Tibial nerve (tissue), 4 donors: ENCODE measurements around the gene DUSP9. TPM values are rescaled to one million over a fixed set of nuclear protein-coding genes. Genes with fewer than 3 reads are reported as not detected.

ENCODE experiments used
- DNase-seq, 2 donors: peaks; one replicate each; pipeline ENCODE4 v3.0.0-alpha.2; 2019; ENCODE audit warnings: low spot score in 2 of 2
- H3K27ac ChIP-seq, 4 donors: fragments of 200-600 bp; sonication (generic) in 3 of 4; one replicate each; pipeline ENCODE4 v1.5.1; 2017 to 2019; ENCODE audit warnings: mild to moderate bottlenecking in 1 of 4
- H3K27me3 ChIP-seq, 2 donors: fragments of 200-600 bp; sonication (generic) in 1 of 2; one replicate each; pipeline versions ENCODE4 v1.5.1 to v1.6.0; 2017 to 2019
- H3K36me3 ChIP-seq, 3 donors: fragments of 200-600 bp; sonication (generic); one replicate each; pipeline ENCODE4 v1.5.1; 2018 to 2019
- H3K4me1 ChIP-seq, 4 donors: fragments of 200-600 bp; sonication (generic) in 3 of 4; one replicate each; pipeline ENCODE4 v1.5.1; 2017 to 2019
- H3K4me3 ChIP-seq, 4 donors: fragments of 200-600 bp; sonication (generic) in 3 of 4; one replicate each; pipeline ENCODE4 v1.5.1; 2017 to 2019; ENCODE audit warnings: mild to moderate bottlenecking in 1 of 4, moderate library complexity in 1 of 4
- H3K9me3 ChIP-seq, 4 donors: fragments of 200-600 bp; sonication (generic) in 3 of 4; one replicate each; pipeline ENCODE4 v1.5.1; 2017 to 2019
- CTCF ChIP-seq, 5 experiments: fragments of 200-600 bp in 3 of 5; fragments of 450-650 bp in 2 of 5; sonication (generic) in 3 of 5; IDR thresholded peaks; one replicate each; pipeline ENCODE4 v1.5.1; 2016 to 2019; ENCODE audit warnings: antibody characterized with exemption in 5 of 5, mild to moderate bottlenecking in 3 of 5, moderate library complexity in 2 of 5
- EP300 ChIP-seq, 2 donors: sonication (generic); formaldehyde crosslinking; IDR thresholded peaks; one replicate each; pipeline ENCODE4 v1.6.1; 2017; ENCODE audit warnings: antibody characterized with exemption in 2 of 2, mild to moderate bottlenecking in 1 of 2
- POLR2A ChIP-seq, 2 donors: fragments of 450-650 bp; IDR thresholded peaks; one replicate each; pipeline ENCODE4 v1.6.1; 2017; ENCODE audit warnings: antibody characterized with exemption in 2 of 2, mild to moderate bottlenecking in 2 of 2, moderate library complexity in 2 of 2
- WGBS, 2 donors: methylation state at CpG; one replicate each; pipeline ENCODE4 v1.1.5; 2018; 5-methylcytosine and 5-hydroxymethylcytosine counted together
- total RNA-seq, 4 donors: library from RNA; depleted of rRNA; stranded (reverse); fragments of >200 nt; gene quantifications; one replicate each; pipeline ENCODE4 v1.1.0, GENCODE V29; 2016

The DUSP9 gene
- total RNA-seq, 4 donors from 2014 or later = not detected

GRCh38 chrX:153687121-153688039, 40.4 kb downstream of the DUSP9 start, which contains the start of gene SLC6A8:
TSS of gene SLC6A8 (plus strand) at chrX:153687926. CDS start at chrX:153688575, 649 bp downstream.
- H3K27ac ChIP-seq = peak within 1 kb of the TSS; percentile 65 to 88 (median 73)
- H3K4me1 ChIP-seq = peaks cover 0 to 14% (median 0%) of the 10 kb centered on the region in 4 donors
- 3 to 42% methylated on average over 39 to 54 of the region's 66 CpGs for WGBS, 2 donors
- H3K27me3 ChIP-seq = no peaks in the 10 kb centered on the region
- peak within 1 kb of the TSS; percentile 35 to 64 (median 38) for H3K4me3 ChIP-seq
- peak; percentile 40 to 55 for DNase-seq
- no peaks in the 10 kb centered on the region for H3K36me3 ChIP-seq
- H3K9me3 ChIP-seq = no peaks in the 10 kb centered on the region
- TF ChIP-seq POLR2A (IDR thresholded peaks at IDR 0.05) (peak in 1 of 2 donors; percentile 54), CTCF (IDR thresholded peaks at IDR 0.05) (peak in 3 of 5 experiments; percentile 28 to 36 (median 35)), EP300 (IDR thresholded peaks at IDR 0.05) (peak in 1 of 2 donors; percentile 65)

- H3K9me3 ChIP-seq = no peaks in the 10 kb centered on the region
- WGBS, 2 donors = 2 to 39% methylated on average over 11 to 17 of the region's 69 CpGs
- H3K27ac ChIP-seq = no peak overlapping the region
- no peaks in the 10 kb centered on the region for H3K36me3 ChIP-seq
- no peak for DNase-seq
- TF ChIP-seq POLR2A (IDR thresholded peaks at IDR 0.05) (no peak), EP300 (IDR thresholded peaks at IDR 0.05) (no peak), CTCF (IDR thresholded peaks at IDR 0.05) (no peak)
- H3K27me3 ChIP-seq = no peaks in the 10 kb centered on the region
- peak overlapping the region in 1 of 4 donors; percentile 64 for H3K4me3 ChIP-seq
- H3K4me1 ChIP-seq = peaks cover 0 to 14% (median 0%) of the 10 kb centered on the region in 4 donors
Observed at GRCh38 chrX:153688071-153688470, 41.1 kb downstream of the DUSP9 start.

GRCh38 chrX:153688506-153688905, 41.5 kb downstream of the DUSP9 start:
- H3K27ac ChIP-seq = peak overlapping the region; percentile 36 to 88 (median 71)
- DNase-seq = no peak
- 35% methylated on average over 8 of the region's 57 CpGs; no CpG with 5 or more reads in 1 of the 2 donors for WGBS, 2 donors
- peaks cover 0 to 14% (median 0%) of the 10 kb centered on the region in 4 donors for H3K4me1 ChIP-seq
- H3K36me3 ChIP-seq = no peaks in the 10 kb centered on the region
- no peaks in the 10 kb centered on the region for H3K27me3 ChIP-seq
- TF ChIP-seq EP300 (IDR thresholded peaks at IDR 0.05) = no peak
- no peak for TF ChIP-seq CTCF (IDR thresholded peaks at IDR 0.05)
- no peak for TF ChIP-seq POLR2A (IDR thresholded peaks at IDR 0.05)
- H3K4me3 ChIP-seq = peak overlapping the region in 3 of 4 donors; percentile 23 to 64 (median 39)
- H3K9me3 ChIP-seq = no peaks in the 10 kb centered on the region

- Histone ChIP-seq H3K9me3 (no peaks in the 10 kb centered on the region), H3K27me3 (no peaks in the 10 kb centered on the region), H3K4me1 (peaks cover 0 to 14% (median 0%) of the 10 kb centered on the region in 4 donors), H3K4me3 (peak overlapping the region; percentile 15 to 64 (median 31)), H3K27ac (peak overlapping the region; percentile 65 to 88 (median 74)), H3K36me3 (peaks cover 0 to 5% (median 0%) of the 10 kb centered on the region in 3 donors)
- no peak for TF ChIP-seq EP300 (IDR thresholded peaks at IDR 0.05)
- no peak for TF ChIP-seq CTCF (IDR thresholded peaks at IDR 0.05)
- TF ChIP-seq POLR2A (IDR thresholded peaks at IDR 0.05) = no peak
- DNase-seq = no peak
- 14 to 39% methylated on average over 7 to 12 of the region's 53 CpGs for WGBS, 2 donors
Observed at GRCh38 chrX:153688911-153689590, 42.0 kb downstream of the DUSP9 start.
